ENCODE data around the gene ARID3A. TPM values are rescaled to one million over a fixed set of nuclear protein-coding genes. Genes with fewer than 3 reads are reported as not detected.

ARID3A gene
- total and polyA plus RNA-seq, 2 of the 13 experiments (the other 11 are each of a cell fraction or from before 2014, with no cell fraction given) = 71.3 to 77.9 TPM

- TF ChIP-seq BCLAF1 (IDR thresholded peaks at IDR 0.05) (no peak), SP1 (IDR thresholded peaks at IDR 0.05) (no peak), SP1 (CRISPR knock-in tag; IDR thresholded peaks at IDR 0.05) (peak; percentile 67; the same call in 1 of the 2 replicates), PHF21A (CRISPR knock-in tag; IDR thresholded peaks at IDR 0.05) (peak; percentile 38; the same call in 1 of the 2 replicates), PRDM15 (CRISPR knock-in tag; IDR thresholded peaks at IDR 0.05) (no peak), FOXO4 (CRISPR knock-in tag; conservative IDR thresholded peaks at IDR 0.05) (no peak), ZNF232 (CRISPR knock-in tag; IDR thresholded peaks at IDR 0.05; ENCODE audit: borderline replicate concordance) (peak; percentile 49; the same call in 1 of the 2 replicates), ZBTB46 (CRISPR knock-in tag; IDR thresholded peaks at IDR 0.05; ENCODE audit: borderline replicate concordance) (0 out of 2 replicates have a peak, but pooled peaks have one; percentile 49), KLF9 (CRISPR knock-in tag; IDR thresholded peaks at IDR 0.05; ENCODE audit: low read depth) (no peak), UBTF (CRISPR knock-in tag; IDR thresholded peaks at IDR 0.05) (peak; percentile 52), MEF2D (CRISPR knock-in tag; IDR thresholded peaks at IDR 0.05) (0 out of 2 replicates have a peak, but pooled peaks have one; percentile 28), ZNF614 (CRISPR knock-in tag; IDR thresholded peaks at IDR 0.05; ENCODE audit: borderline replicate concordance) (peak; percentile 65; the same call in 1 of the 2 replicates), ZNF589 (CRISPR knock-in tag; conservative IDR thresholded peaks at IDR 0.05) (no peak), TRIM22 (IDR thresholded peaks at IDR 0.05) (no peak)
Measured at GRCh38 chr19:984165-984967, 58.5 kb downstream of the ARID3A start, which contains the start of gene WDR18 (continued).

Data from HepG2 (cell line).